Measurements from ENCODE around the gene DEGS2. TPM values are rescaled to one million over a fixed set of nuclear protein-coding genes. Genes with fewer than 3 reads are reported as not detected.
A peak's percentile ranks its signal among the peaks of the same experiment; 100 is the strongest.

The DEGS2 gene
- total and polyA plus RNA-seq, 2 donors, result 0.38 to 2.1 TPM

DNA sequence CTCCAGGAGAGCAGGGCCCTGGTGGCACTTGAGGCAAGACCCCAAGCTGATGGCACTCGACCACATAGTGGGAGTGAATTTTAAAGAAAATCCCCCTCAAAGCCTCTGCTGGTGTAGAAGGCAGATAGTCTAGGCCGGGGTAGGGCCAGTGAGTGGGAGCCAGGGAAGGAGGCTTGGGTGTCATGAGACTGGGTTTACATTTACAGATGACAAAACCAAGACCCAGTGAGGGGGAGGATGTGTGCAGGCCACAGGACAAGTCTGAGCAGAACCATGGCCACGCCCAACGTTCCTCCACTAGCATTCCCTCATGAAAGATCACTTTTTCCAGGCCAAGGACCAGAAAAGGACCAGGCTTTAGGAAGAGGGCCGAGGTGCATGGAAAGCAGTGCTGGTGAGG, 52.2 kb downstream of the DEGS2 start:
- WGBS, result 94% methylated on average over 5 of the region's 5 CpGs
- Histone ChIP-seq H3K9me3 (ENCODE audit: control insufficient read depth in 2 of 2, insufficient read depth in 1 of 2, low read length in 1 of 2) (peaks cover 0 to 4% of the 10 kb centered on the region in 2 donors), H3K4me1 (ENCODE audit: control insufficient read depth in 2 of 2, insufficient read depth in 2 of 2, low read length in 2 of 2) (peaks cover 4 to 64% of the 10 kb centered on the region in 2 donors), H3K4me3 (ENCODE audit: low read length in 2 of 2) (no peak overlapping the region), H3K27ac (ENCODE audit: low read depth in 1 of 2, low read length in 1 of 2) (peak overlapping the region; percentile 54 to 67), H3K36me3 (ENCODE audit: control insufficient read depth in 2 of 2, insufficient read depth in 2 of 2, low read length in 1 of 2) (peaks cover 77 to 96% of the 10 kb centered on the region in 2 donors), H3K27me3 (ENCODE audit: control insufficient read depth in 2 of 2, insufficient read depth in 1 of 2, low read length in 1 of 2) (no peaks in the 10 kb centered on the region)
- DNase-seq (ENCODE audit: low read depth in 6 of 9, low spot score in 9 of 9), result no peak

DNA sequence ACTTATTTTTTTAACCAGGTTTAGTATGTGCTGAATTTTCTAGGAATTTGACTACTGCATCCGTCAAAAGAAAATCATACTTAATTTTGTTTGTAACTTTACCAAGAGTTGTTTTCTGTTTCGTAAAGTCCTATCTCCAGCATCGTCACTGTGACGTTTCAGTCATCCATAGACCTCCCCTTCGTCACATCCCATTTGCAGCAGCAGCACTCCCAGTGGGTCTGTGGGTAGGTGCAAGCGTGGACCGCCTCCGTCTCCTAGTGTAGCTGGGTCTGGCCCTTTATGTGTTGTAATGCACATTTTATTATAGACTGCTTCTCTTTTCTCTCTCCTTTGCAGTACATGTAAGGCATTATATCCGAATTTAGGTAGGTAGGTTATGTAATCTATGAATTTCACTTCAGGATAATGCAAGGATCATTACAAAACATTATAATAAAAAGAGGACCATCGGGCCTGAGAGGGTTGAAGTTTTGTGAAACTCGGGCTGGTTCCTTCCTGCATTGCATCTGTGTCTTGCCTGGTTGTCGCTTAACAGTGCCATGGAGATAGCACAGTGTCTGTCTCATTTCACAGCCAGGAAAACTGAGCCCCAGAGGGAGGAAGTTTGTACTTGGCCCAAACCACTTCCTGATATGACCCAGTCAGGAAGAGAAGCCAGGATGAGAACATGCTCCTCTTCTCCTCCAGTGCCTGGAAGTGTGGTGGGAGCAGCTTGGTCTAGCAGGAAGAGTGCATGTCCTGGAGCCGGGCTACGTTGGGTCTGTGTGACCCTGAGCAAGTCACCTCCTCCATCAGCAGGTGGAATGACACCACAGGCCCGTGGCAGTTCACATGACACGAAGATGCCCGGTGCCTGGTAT, 53.0 kb downstream of the DEGS2 start:
- Histone ChIP-seq H3K9me3 (ENCODE audit: control insufficient read depth in 2 of 2, insufficient read depth in 1 of 2, low read length in 1 of 2) (peaks cover 0 to 4% of the 10 kb centered on the region in 2 donors), H3K36me3 (ENCODE audit: control insufficient read depth in 2 of 2, insufficient read depth in 2 of 2, low read length in 1 of 2) (peaks cover 77 to 96% of the 10 kb centered on the region in 2 donors), H3K27me3 (ENCODE audit: control insufficient read depth in 2 of 2, insufficient read depth in 1 of 2, low read length in 1 of 2) (no peaks in the 10 kb centered on the region), H3K27ac (ENCODE audit: low read depth in 1 of 2, low read length in 1 of 2) (peak overlapping the region; percentile 17 to 67), H3K4me3 (ENCODE audit: low read length in 2 of 2) (no peak overlapping the region), H3K4me1 (ENCODE audit: control insufficient read depth in 2 of 2, insufficient read depth in 2 of 2, low read length in 2 of 2) (peaks cover 6 to 64% of the 10 kb centered on the region in 2 donors)
- DNase-seq (ENCODE audit: low read depth in 6 of 9, low spot score in 9 of 9), result no peak
- WGBS, result 87% methylated on average over 17 of the region's 17 CpGs

DNA sequence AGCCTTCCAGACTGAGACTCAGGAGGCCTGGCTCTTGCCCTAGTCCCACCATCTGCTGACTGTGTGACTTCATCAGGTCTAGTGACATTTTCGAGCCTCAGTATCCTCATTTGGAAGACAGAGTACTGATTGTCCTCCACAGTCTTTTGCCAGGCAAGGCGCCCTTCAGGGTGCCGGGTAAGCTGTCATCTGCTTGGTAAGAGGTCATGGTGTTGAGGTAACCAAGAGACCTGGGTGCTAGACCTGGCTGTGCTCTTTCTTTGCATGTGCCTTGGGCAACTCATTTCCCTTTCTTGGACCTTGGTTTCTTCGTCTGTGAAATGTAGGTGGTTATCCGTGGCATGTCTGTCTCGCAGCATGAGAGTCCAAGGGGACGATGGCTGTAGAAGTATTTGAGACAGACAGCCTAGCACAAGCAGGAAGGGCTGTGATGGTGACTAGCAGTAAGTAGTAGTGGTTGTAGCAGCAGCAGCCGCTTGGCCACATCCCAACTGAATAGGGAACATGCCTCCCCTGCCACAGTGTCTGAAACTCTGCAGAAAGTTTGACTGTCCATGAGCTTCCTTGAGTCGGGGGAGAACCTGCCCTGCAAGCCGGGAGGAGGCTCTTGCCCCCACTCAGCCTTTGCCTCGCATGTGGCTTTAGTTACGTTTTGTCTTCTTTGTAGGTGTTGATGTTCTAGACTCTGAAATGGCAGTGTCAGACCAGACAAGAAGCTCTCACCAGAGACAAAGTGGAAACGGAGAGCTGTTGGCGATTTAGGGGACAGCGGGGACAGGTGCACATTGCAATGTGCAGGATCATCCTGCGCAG, 53.9 kb downstream of the DEGS2 start:
- WGBS, result 83% methylated on average over 16 of the region's 16 CpGs
- H3K4me3 ChIP-seq (ENCODE audit: low read length in 2 of 2), result no peak overlapping the region
- DNase-seq (ENCODE audit: low read depth in 6 of 9, low spot score in 9 of 9), result no peak
- peaks cover 80 to 99% of the 10 kb centered on the region in 2 donors for H3K36me3 ChIP-seq (ENCODE audit: control insufficient read depth in 2 of 2, insufficient read depth in 2 of 2, low read length in 1 of 2)
- peaks cover 0 to 4% of the 10 kb centered on the region in 2 donors for H3K9me3 ChIP-seq (ENCODE audit: control insufficient read depth in 2 of 2, insufficient read depth in 1 of 2, low read length in 1 of 2)
- H3K4me1 ChIP-seq (ENCODE audit: control insufficient read depth in 2 of 2, insufficient read depth in 2 of 2, low read length in 2 of 2), result peaks cover 6 to 64% of the 10 kb centered on the region in 2 donors
- H3K27me3 ChIP-seq (ENCODE audit: control insufficient read depth in 2 of 2, insufficient read depth in 1 of 2, low read length in 1 of 2), result no peaks in the 10 kb centered on the region
- peak overlapping the region; percentile 33 to 62 for H3K27ac ChIP-seq (ENCODE audit: low read depth in 1 of 2, low read length in 1 of 2)

DNA sequence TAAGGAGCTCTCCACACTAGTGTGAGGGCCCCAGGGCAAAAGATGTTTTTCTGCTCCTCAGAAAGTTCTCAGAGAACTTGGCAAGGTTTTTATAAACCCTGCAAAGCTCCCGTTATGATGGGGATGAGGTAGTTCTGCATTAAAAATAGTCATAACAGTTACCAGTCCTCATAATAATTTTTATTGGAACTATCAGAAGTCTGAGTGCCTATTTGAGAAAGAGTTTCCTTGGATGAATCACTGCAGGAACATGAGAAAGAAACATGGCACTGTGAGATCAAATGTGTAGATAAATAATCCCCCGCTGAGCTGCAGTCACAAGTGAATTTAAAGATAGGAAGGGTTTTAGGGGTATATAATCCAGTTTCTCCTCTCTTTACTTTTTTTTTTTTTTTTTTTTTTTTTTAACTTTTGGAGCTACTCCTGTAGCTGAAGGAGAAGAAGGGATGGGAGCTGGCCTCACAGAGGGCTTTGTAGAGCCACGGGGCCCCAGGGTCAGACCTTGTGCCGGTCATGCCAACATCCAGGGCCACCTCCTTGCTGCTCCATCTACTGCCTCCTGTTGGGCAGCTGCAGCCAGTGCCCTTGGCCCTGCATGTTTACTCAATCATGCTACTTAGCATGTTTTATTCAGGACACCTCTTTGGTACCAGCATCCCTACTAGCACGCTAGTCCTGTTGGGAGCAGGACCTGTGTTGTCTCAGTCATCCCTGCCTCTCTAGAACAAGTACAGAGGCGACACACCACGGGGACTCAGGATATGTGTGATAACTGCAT, 54.7 kb downstream of the DEGS2 start:
- 92% methylated on average over 7 of the region's 7 CpGs for WGBS
- Histone ChIP-seq H3K4me3 (ENCODE audit: low read length in 2 of 2) (no peak overlapping the region), H3K27me3 (ENCODE audit: control insufficient read depth in 2 of 2, insufficient read depth in 1 of 2, low read length in 1 of 2) (no peaks in the 10 kb centered on the region), H3K36me3 (ENCODE audit: control insufficient read depth in 2 of 2, insufficient read depth in 2 of 2, low read length in 1 of 2) (peaks cover 79 to 99% of the 10 kb centered on the region in 2 donors), H3K27ac (ENCODE audit: low read depth in 1 of 2, low read length in 1 of 2) (peak overlapping the region; percentile 12 to 62), H3K9me3 (ENCODE audit: control insufficient read depth in 2 of 2, insufficient read depth in 1 of 2, low read length in 1 of 2) (no peaks in the 10 kb centered on the region), H3K4me1 (ENCODE audit: control insufficient read depth in 2 of 2, insufficient read depth in 2 of 2, low read length in 2 of 2) (peaks cover 8 to 60% of the 10 kb centered on the region in 2 donors)
- no peak for DNase-seq (ENCODE audit: low read depth in 6 of 9, low spot score in 9 of 9)

DNA sequence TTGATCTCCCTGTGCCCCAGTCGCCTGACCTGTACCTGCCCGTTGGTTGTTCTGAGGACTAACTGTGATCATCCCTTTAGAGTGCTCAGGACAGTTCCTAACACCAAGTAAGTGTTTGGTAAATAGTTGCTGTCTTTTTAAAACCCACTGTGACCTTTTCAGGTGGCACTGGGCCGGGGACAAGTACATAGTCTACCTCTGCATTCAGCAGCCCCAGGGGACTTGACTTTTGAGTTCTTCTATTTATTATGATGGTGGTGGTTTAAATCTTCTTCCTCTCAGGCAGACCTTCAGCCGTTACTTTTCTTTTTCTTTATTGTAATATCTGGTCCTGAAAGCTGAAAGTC, 55.5 kb downstream of the DEGS2 start:
- H3K27me3 ChIP-seq (ENCODE audit: control insufficient read depth in 2 of 2, insufficient read depth in 1 of 2, low read length in 1 of 2), result no peaks in the 10 kb centered on the region
- WGBS, result 85% methylated on average over 4 of the region's 4 CpGs
- no peaks in the 10 kb centered on the region for H3K9me3 ChIP-seq (ENCODE audit: control insufficient read depth in 2 of 2, insufficient read depth in 1 of 2, low read length in 1 of 2)
- no peak overlapping the region for H3K4me3 ChIP-seq (ENCODE audit: low read length in 2 of 2)
- H3K36me3 ChIP-seq (ENCODE audit: control insufficient read depth in 2 of 2, insufficient read depth in 2 of 2, low read length in 1 of 2), result peaks cover 78 to 99% of the 10 kb centered on the region in 2 donors
- peaks cover 8 to 58% of the 10 kb centered on the region in 2 donors for H3K4me1 ChIP-seq (ENCODE audit: control insufficient read depth in 2 of 2, insufficient read depth in 2 of 2, low read length in 2 of 2)
- no peak for DNase-seq (ENCODE audit: low read depth in 6 of 9, low spot score in 9 of 9)
- H3K27ac ChIP-seq (ENCODE audit: low read depth in 1 of 2, low read length in 1 of 2), result peak overlapping the region in 1 of 2 donors; percentile 19

DNA sequence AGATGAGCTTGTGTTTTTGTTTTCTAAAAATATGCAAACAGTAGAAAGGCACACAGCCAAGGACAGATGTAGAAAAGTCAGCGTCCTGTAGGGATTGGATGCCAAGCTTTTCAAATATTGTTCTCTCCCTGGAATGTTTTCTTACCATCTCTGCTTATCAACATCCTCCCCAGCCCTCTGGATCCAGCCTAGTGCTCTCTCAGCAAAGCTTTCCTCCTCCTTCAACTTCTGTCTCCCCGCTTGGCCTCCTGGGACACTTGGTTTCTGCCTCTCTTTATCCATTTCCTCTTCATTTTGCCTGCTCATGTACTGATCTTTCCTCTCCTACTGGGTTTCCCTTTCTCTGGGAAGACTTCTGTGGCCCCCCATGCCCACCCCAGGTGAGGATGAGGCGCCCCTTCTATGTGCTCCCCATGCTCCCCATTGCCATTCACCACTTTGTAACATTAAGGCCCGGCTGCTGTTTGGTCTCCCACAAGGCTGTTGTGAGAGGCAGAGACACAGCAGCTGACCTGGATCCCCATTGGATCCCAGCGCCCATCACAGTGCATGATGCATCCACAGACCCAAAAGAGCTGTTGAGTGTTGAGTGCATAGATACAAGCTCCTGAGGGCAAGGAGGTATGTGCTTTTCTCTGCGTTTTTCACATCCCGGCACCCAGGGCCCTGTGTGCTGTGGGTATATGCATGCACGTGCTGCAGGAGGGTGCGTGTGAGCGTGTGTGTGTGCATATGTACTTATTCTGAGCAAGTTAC, 56.0 kb downstream of the DEGS2 start:
- H3K36me3 ChIP-seq (ENCODE audit: control insufficient read depth in 2 of 2, insufficient read depth in 2 of 2, low read length in 1 of 2), result peaks cover 79 to 99% of the 10 kb centered on the region in 2 donors
- H3K9me3 ChIP-seq (ENCODE audit: control insufficient read depth in 2 of 2, insufficient read depth in 1 of 2, low read length in 1 of 2), result no peaks in the 10 kb centered on the region
- 93% methylated on average over 10 of the region's 10 CpGs for WGBS
- H3K27me3 ChIP-seq (ENCODE audit: control insufficient read depth in 2 of 2, insufficient read depth in 1 of 2, low read length in 1 of 2), result no peaks in the 10 kb centered on the region
- no peak for DNase-seq (ENCODE audit: low read depth in 6 of 9, low spot score in 9 of 9)
- peak overlapping the region; percentile 19 to 26 for H3K27ac ChIP-seq (ENCODE audit: low read depth in 1 of 2, low read length in 1 of 2)
- peaks cover 8 to 53% of the 10 kb centered on the region in 2 donors for H3K4me1 ChIP-seq (ENCODE audit: control insufficient read depth in 2 of 2, insufficient read depth in 2 of 2, low read length in 2 of 2)
- H3K4me3 ChIP-seq (ENCODE audit: low read length in 2 of 2), result no peak overlapping the region

DNA sequence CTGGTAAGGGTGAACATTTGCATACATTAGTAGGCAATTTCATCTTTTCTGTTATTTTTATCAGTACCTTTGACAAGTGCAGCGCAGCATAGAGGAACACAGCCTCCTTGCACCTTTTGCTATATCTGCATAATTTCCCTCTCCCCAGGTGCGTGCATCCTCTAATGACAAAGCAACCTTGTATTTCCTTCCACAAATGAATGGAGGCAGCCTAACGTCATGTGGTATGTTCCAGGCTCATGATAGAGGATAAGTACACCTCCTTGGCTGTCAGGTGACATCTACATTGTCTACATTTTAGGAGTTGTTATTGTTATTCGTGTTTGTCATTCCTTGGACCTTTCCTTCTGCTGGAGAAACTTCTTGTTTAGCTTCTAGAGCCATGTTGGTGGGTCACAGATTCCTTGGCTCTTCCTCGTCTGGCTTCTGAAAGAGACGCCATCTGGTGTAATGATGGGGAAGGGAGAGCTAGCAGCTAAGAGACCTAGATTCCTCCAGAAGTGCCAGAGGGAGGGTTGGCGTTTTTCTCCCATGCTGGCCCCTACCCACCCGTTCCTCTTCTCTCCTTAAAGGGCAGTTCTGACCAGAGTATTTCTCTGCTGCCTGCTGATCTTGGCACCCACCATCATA, 57.2 kb downstream of the DEGS2 start:
- 89% methylated on average over 8 of the region's 8 CpGs for WGBS
- Histone ChIP-seq H3K27ac (ENCODE audit: low read depth in 1 of 2, low read length in 1 of 2) (no peak overlapping the region), H3K4me3 (ENCODE audit: low read length in 2 of 2) (no peak overlapping the region), H3K4me1 (ENCODE audit: control insufficient read depth in 2 of 2, insufficient read depth in 2 of 2, low read length in 2 of 2) (peaks cover 8 to 41% of the 10 kb centered on the region in 2 donors), H3K27me3 (ENCODE audit: control insufficient read depth in 2 of 2, insufficient read depth in 1 of 2, low read length in 1 of 2) (no peaks in the 10 kb centered on the region), H3K9me3 (ENCODE audit: control insufficient read depth in 2 of 2, insufficient read depth in 1 of 2, low read length in 1 of 2) (no peaks in the 10 kb centered on the region), H3K36me3 (ENCODE audit: control insufficient read depth in 2 of 2, insufficient read depth in 2 of 2, low read length in 1 of 2) (peaks cover 91 to 99% of the 10 kb centered on the region in 2 donors)
- DNase-seq (ENCODE audit: low read depth in 6 of 9, low spot score in 9 of 9), result no peak
